Stimulated activated CD8-positive, alpha-beta memory T cell treated with anti-CD3 and anti-CD28 coated beads, Interleukin-12 subunit alpha, Interleukin-12 subunit beta, amount 100 ng/mL, for 24 hours (primary cell): ENCODE measurements around the gene CUBN.

Experiments used
- DNase-seq: peaks from one replicate; pipeline ENCODE4 v3.0.0-alpha.2; 2020; ENCODE audit errors: extremely low read depth

Gene CUBN

GRCh38 chr10:17073725-17074540 is 55.7 kb downstream of the CUBN start:
- no peak for DNase-seq

GRCh38 chr10:17068953-17069352 is 60.7 kb downstream of the CUBN start:
- DNase-seq, result no peak

DNA sequence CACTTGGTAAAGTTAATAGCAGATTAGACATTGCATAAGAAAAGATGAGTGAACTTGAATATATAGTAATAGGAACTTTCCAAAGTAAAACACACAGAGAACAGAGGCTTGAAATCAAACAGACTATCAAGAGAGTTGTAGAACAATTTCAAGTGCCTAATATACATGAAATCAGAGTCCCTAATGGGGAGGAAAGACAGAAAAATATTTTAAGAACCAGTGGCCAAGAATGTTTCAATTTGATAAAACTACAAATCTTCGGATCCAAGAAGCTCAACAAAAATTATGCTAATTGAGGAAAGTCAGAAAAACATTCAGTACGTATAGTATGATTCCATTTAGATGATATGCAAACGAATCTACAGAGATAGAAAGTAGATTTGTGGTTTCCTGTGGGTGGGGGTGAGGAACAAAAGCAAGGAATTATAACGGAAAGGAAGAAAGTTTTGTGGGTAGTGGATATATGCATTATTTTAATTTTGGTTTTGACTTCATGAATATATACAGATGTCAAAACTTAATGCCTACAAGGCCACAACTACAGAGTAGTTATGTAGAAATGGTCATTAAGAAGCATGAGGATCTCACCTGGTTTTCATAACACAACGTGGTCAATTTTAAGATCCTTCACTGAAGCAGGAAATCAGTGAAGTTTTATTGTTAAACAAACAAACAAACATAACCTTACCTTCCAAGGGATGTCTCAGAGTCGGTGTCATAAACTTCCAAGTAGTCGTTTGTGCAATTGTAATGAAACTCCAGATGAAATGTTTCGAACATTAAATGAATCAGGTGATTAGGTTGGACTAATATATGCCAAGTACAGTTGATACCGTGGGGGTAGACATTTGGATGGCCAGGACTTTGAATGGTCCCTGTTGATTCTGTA is 62.0 kb downstream of the CUBN start:
- DNase-seq, result no peak

DNA sequence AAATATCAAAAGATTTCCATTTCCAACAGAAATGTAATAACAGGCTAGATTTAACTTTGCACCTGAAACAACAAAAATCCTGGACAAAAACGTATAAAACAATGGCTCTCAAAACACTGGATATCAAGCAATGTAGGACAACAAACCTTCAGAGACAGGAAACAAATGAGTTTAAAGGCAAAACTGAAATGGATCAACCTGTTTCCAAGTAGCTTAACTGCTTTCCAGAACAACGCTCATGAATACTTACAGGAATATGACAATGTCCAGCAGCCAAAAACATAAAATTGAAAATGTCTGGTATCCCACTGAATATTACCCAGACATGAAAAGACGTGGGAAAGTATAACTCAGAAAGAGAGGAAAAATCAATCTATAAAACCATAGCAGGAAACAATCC is 62.8 kb downstream of the CUBN start:
- DNase-seq, result no peak

DNA sequence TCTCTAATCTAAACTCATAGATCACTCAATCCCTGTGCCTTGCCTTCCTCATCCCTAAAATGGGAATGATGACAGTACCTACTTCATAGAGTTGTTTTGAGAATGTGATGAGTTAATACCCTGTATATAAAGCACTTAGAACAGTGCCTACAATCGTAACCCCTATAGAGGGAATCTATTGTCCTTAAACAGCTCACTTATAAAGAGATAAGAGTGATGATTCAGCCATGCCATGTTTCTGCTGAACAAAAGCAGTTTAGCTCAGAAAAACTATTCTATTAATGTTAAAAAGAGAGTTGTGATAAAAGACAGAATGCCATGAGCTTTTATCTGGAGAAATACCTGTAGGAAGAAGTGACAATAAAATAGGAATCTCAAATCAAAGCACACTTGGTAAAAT is 63.6 kb downstream of the CUBN start:
- DNase-seq, result no peak

DNA sequence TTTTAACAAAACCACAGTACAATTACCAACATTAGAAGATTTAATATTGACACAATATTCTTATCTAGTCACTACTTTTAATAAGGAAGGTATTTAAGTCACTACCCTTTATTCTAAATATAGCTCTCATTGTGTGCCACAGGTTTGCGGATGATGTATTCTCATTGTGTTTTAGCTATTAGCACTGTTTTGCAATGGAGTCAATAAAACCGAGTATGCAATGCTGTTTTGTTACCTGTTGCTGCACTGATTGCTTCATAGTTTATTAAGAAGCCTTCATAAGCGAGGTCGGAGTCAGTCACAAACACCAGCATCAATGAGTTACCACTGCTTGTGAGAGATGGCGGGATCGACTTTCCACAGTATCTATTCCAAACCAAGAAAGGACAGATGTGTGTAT is 64.3 kb downstream of the CUBN start:
- no peak for DNase-seq

DNA sequence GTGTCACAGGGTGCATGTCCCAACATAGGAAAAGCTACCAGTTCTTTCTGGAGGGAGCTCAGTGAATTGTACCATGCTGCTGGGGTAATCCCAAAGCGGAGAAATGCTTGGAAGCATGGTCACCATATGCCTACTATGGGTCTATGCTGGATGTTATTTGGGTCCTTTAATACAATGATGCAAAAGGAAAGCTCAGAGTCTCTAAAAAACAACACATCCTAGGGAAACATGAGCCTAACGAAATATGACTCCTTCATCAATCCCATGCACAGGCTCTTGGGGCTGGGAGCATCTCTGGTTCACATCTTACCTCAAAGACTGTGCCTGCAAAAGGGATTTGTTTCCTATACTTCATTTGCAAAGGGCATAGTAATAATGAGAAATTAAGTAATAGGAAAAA is 65.2 kb downstream of the CUBN start:
- no peak for DNase-seq

GRCh38 chr10:17062955-17063484 is 66.6 kb downstream of the CUBN start:
- no peak for DNase-seq

DNA sequence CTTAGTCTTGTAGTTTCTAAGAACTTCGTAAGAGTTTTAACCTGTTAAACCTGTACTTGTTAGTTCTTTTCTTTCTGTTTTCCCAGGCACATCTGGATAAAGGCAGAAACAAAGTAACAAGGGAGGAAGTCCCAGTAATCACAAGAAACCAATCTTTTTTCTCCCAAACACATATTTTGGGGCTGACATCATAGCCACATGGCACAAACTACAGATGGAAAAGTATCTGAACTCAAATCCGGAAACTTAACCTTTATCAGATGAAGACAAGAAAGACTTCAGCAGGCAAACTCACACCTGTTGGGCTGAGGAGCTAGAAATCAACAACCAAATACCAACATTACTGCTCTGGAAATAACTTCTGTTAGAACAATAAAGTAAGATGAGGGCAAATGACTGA is 67.1 kb downstream of the CUBN start:
- no peak for DNase-seq

DNA sequence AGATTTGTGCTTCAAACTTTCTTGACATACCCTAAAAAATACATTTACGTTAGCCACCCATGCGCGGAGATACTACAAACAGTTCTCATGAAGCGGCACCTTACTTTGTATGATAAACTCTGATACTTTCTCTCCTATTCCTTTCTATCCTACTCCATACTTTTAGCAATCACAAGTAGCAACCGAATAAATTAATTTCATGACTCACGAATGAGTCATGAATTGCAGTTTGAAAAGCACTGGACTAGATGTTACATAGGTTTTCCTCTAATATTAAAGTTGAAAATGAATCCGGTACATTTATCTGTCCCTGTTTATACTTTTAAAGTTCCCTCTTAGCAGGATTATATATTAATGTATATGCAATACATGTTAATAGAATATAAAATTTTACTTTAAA is 67.6 kb downstream of the CUBN start:
- DNase-seq, result no peak

GRCh38 chr10:17061418-17061817 is 68.2 kb downstream of the CUBN start:
- DNase-seq, result no peak

DNA sequence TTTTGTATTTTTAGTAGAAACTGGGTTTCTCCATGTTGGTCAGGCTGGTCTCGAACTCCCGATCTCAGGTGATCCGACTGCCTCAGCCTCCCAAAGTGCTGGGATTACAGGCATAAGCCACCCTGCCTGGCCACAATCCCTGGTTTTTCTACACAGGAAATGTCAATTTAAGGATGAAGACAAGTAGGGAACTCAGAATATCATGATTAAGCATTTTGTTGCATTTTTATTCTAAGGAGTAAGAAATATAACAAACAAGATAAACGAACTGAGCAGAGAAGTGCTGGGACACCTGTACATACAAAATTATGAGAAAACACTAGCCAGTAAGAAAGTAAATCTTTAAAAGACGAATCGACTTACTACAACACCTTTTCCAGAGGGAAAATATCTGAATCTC is 69.3 kb downstream of the CUBN start:
- DNase-seq, result no peak

DNA sequence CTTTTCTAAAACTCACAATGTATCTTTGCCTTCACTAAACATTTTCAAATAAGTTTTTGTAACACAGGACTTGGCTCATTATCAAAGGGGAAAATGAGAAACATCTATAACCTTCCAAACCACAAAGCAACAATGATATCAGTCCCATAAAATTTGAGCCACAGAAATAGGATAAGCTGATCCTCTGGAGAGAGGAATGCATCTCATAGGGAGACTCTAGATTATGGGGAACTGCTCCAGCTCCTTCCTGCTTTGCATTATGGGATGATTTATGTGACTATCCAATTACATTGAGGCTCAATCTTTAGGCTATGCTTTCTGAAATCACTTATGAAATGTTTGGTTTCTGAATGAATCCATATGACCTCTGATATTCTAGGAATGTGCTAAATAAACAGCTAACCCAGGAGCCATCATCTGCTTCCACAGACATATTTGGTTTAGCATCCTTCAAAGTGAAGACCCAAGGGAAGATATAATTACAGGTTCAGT is 70.4 kb downstream of the CUBN start:
- DNase-seq, result no peak

- no peak for DNase-seq
Observed at GRCh38 chr10:17058093-17058492, 71.5 kb downstream of the CUBN start.

GRCh38 chr10:17056781-17057428 is 72.7 kb downstream of the CUBN start:
- DNase-seq, result no peak

DNA sequence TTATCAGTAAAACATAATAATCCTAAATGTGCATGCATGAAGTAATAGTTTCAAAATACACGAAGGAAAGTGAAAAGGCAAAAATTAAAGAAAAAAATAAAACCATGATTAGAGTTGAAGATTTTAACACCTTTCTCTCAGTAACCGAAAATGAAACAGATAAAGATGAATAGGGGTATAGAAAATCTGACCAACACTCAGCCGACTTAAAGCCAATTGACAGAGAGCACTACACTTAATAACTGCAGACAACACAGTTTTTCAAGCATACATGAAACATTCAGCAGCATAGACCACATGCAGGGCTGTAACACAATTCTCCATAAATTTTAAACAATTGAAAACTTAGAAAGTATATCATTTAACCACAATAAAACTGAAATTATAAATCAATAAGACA is 76.1 kb downstream of the CUBN start:
- no peak for DNase-seq

- DNase-seq, result no peak
Observed at GRCh38 chr10:17053061-17053460, 76.5 kb downstream of the CUBN start.

DNA sequence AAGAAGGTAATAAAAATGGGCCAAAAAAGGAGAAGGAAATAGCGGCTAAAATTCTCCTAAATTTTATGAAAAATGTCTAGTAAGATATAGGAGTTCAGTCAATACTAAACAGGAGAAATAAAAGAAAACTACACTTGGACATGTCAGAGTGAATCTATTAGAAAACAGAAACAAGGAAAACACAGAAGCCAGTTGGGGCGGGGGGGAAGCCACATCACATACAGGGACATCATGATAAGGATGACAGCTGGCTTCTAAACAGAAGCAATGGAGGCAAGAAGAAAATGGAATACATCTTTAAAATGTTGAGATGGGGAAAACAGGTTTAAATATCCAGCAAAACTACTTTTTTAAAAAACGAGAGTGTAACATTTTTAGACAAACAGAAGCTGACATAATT is 77.8 kb downstream of the CUBN start:
- no peak for DNase-seq

- no peak for DNase-seq
Observed at GRCh38 chr10:17049195-17049594, 80.4 kb downstream of the CUBN start.

DNA sequence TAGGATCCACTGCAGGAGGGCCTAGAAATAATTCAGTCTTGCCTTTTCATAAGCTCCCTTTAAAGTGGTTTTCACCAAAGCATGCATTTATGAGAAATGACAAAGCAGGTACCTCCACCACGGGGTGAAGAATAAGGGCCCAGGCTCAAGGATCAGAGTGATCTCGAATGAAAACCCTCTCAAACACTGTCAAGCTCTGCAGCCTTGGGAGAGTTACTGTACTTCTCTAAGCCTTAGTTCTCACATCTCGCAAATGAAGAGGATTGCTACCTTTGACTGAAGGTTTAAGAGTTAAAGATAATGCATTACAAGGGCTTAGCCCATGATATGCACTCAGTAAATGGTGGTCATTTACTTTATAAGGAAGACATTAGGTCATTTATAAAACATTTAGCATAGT is 81.7 kb downstream of the CUBN start:
- no peak for DNase-seq

GRCh38 chr10:17046989-17047388 is 82.6 kb downstream of the CUBN start:
- no peak for DNase-seq

DNA sequence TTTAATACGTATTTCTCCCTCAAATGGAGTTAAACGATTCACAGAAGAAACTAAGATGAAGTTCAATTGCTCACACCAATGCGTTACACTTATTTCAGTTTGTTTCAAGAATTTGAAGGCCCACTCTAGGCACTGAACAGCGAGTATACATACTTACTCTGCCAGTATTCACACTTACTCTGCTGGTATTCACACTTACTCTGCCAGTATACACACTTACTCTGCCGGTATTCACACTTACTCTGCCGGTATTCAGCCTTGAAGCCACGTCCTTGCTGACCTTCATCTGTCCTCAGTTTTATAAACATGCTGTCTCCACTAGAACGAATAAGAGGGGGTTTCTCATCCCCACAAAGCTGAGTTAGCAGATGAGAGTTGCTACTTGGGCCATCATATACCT is 86.0 kb downstream of the CUBN start:
- no peak for DNase-seq
